ENCODE measurements around the gene REPS1.
A peak's percentile ranks its signal among the peaks of the same experiment; 100 is the strongest.

REPS1 gene

DNA sequence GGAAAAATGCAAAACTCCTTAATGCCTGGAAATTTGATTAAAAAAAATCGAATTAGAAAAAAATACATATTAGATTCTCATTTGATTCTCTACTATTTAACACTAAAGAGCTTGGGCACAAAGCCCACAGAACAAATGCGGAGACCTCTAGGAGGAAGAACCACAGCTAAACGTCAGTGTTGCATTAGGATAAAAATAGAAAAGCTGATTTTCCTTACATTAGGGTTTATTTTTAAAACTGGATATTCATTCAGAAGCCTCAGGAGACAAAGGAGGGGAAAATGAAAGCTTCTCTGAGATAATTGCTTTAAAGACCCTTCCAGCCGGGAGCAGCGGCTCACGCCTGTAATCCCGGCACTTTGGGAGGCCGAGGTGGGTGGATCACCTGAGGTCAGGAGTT is 114.9 kb downstream of the REPS1 start:
- no peak overlapping the region for H3K4me3 ChIP-seq (ENCODE audit: low read depth, low read length)
- TF ChIP-seq, protein P1, sequence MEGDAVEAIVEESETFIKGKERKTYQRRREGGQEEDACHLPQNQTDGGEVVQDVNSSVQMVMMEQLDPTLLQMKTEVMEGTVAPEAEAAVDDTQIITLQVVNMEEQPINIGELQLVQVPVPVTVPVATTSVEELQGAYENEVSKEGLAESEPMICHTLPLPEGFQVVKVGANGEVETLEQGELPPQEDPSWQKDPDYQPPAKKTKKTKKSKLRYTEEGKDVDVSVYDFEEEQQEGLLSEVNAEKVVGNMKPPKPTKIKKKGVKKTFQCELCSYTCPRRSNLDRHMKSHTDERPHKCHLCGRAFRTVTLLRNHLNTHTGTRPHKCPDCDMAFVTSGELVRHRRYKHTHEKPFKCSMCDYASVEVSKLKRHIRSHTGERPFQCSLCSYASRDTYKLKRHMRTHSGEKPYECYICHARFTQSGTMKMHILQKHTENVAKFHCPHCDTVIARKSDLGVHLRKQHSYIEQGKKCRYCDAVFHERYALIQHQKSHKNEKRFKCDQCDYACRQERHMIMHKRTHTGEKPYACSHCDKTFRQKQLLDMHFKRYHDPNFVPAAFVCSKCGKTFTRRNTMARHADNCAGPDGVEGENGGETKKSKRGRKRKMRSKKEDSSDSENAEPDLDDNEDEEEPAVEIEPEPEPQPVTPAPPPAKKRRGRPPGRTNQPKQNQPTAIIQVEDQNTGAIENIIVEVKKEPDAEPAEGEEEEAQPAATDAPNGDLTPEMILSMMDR (IDR thresholded peaks at IDR 0.05; ENCODE audit: low read depth, low read length) = no peak
- in situ Hi-C loops (cut with HindIII; ENCODE audit: low sequenced_read_pairs) = no loop called here
- DNase-seq (ENCODE audit: low read depth, low spot score) = no peak

- in situ Hi-C loops (cut with HindIII; ENCODE audit: low sequenced_read_pairs) = no loop called here
- TF ChIP-seq, protein P1 (IDR thresholded peaks at IDR 0.05; ENCODE audit: low read depth, low read length) = no peak
- no peak for DNase-seq (ENCODE audit: low read depth, low spot score)
- no peak overlapping the region for H3K4me3 ChIP-seq (ENCODE audit: low read depth, low read length)
These were observed 118.7 kb downstream of the REPS1 start for GRCh38 chr6:138869398-138869797.

- in situ Hi-C loops (cut with HindIII; ENCODE audit: low sequenced_read_pairs) = no loop called here
- no peak overlapping the region for H3K4me3 ChIP-seq (ENCODE audit: low read depth, low read length)
- TF ChIP-seq, protein P1 (IDR thresholded peaks at IDR 0.05; ENCODE audit: low read depth, low read length) = no peak
- DNase-seq (ENCODE audit: low read depth, low spot score) = no peak
These were observed 119.9 kb downstream of the REPS1 start for GRCh38 chr6:138868181-138868580.

GRCh38 chr6:138865480-138866109 is 122.5 kb downstream of the REPS1 start:
- DNase-seq (ENCODE audit: low read depth, low spot score) = no peak
- in situ Hi-C loops (cut with HindIII; ENCODE audit: low sequenced_read_pairs) = no loop called here
- no peak overlapping the region for H3K4me3 ChIP-seq (ENCODE audit: low read depth, low read length)
- TF ChIP-seq, protein P1 (IDR thresholded peaks at IDR 0.05; ENCODE audit: low read depth, low read length) = no peak

DNA sequence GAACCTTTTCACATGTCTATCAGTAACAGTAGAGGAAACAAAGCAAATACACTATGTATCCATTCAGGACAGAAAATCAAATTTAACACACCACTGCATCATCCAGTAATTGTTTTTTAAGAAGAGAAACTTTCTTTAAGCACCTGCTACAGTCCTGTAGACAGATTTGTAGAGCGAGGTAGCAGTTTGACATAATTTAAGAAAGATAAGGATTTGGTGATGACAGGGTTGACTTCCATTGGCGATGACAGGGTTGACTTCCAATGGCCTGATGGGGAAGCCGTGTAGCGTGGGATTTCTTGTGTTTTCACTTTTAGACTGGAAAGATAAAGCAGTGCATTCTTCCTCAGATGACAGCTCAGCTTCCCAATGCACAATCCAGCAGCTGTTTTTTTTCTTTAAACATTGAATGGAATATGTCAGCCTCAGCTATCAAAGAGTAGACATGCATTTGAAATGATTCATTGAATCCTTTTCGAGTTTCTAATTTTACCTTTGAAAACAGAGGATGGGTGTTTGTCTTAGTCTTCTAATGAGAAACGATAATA is 123.6 kb downstream of the REPS1 start:
- TF ChIP-seq, protein P1 (IDR thresholded peaks at IDR 0.05; ENCODE audit: low read depth, low read length) = no peak
- in situ Hi-C loops (cut with HindIII; ENCODE audit: low sequenced_read_pairs) = no loop called here

GRCh38 chr6:138863321-138863720 is 124.7 kb downstream of the REPS1 start:
- TF ChIP-seq, protein P1 (IDR thresholded peaks at IDR 0.05; ENCODE audit: low read depth, low read length) = no peak
- in situ Hi-C loops (cut with HindIII; ENCODE audit: low sequenced_read_pairs) = no loop called here
- DNase-seq (ENCODE audit: low read depth, low spot score) = peak; percentile 2
- no peak overlapping the region for H3K4me3 ChIP-seq (ENCODE audit: low read depth, low read length)

More for the DNA sequence above, 123.6 kb downstream of the REPS1 start:
- no peak for DNase-seq (ENCODE audit: low read depth, low spot score)
- no peak overlapping the region for H3K4me3 ChIP-seq (ENCODE audit: low read depth, low read length)
